ENCODE measurements around the gene SLC6A16.
"Not testable (repeated sequence)": the region's sequence is repeated elsewhere in the genome, so short reads cannot be mapped to it uniquely, and the experiment has no call there.

Gene SLC6A16

GRCh38 chr19:49335071-49335783 lies 10.2 kb upstream of the SLC6A16 start, which contains the start of gene CD37:
TSS of gene CD37 (plus strand) at chr19:49335406. CDS start at chr19:49335541, 135 bp downstream.
- H3K9me3 ChIP-seq (ENCODE audit: low read length) = no peaks in the 10 kb centered on the region
- H3K9ac ChIP-seq (ENCODE audit: low read length) = no peak within 1 kb of the TSS
- H3K4me1 ChIP-seq (ENCODE audit: insufficient read depth, low read length) = peaks cover 5% of the 10 kb centered on the region
- no peaks in the 10 kb centered on the region for H3K36me3 ChIP-seq (ENCODE audit: insufficient read depth, low read length)
- no peak within 1 kb of the TSS for H3K27ac ChIP-seq (ENCODE audit: low read depth, low read length)
- H3K27me3 ChIP-seq (ENCODE audit: control insufficient read depth in 1 of 2, insufficient read depth in 2 of 2, low read length in 2 of 2) = no peaks in the 10 kb centered on the region
- H3K4me3 ChIP-seq (ENCODE audit: low read depth in 1 of 2, low read length in 2 of 2) = no peak within 1 kb of the TSS

DNA sequence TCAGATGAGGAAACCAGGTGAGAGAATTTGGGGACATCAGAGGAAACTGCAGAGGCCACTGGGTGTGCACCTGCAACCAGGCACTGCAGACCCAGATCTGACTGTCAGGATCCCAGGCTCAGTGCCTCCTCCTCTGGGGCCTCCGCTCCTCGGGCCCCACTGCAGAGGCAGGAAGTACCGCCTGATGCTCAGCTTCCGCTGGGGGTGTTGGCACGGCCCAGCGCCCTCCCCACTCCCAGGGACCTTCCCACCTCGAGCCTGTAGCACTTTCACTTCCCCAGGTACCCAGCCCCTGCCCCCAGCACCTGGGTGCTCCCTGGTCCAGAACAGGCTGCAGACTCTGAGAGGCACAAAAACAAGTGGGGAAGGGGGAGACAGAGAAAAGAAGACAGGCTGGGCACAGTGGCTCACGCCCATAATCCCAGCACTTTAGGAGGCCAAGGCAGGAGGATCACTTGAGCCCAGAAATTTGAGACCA lies 8.9 kb upstream of the SLC6A16 start:
- no peaks in the 10 kb centered on the region for H3K27me3 ChIP-seq (ENCODE audit: control insufficient read depth in 1 of 2, insufficient read depth in 2 of 2, low read length in 2 of 2)
- no peak overlapping the region for H3K27ac ChIP-seq (ENCODE audit: low read depth, low read length)
- H3K9me3 ChIP-seq (ENCODE audit: low read length) = no peaks in the 10 kb centered on the region
- H3K4me3 ChIP-seq (ENCODE audit: low read depth in 1 of 2, low read length in 2 of 2) = no peak overlapping the region
- H3K36me3 ChIP-seq (ENCODE audit: insufficient read depth, low read length) = no peaks in the 10 kb centered on the region
- no peak overlapping the region for H3K9ac ChIP-seq (ENCODE audit: low read length)
- H3K4me1 ChIP-seq (ENCODE audit: insufficient read depth, low read length) = peaks cover 1% of the 10 kb centered on the region

DNA sequence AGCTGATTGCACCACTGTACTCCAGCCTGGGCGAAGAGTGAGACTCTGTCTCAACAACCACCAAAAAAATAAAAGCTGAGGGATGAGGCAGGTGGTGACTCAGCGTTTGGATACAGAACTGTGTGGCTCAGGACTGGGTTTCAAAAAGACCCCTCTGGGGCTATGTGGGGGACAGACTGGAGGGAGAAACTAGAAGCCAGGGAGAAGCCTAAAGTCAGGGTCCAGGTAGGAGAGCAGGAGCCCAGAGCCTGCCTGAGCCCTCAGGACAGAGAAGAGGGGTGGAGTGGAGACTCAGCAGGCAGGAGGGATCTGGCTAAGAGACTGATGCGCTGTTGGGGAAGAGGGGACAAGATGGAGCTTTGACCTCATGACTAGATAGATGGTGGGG lies 8.4 kb upstream of the SLC6A16 start:
- no peak overlapping the region for H3K9ac ChIP-seq (ENCODE audit: low read length)
- H3K9me3 ChIP-seq (ENCODE audit: low read length) = no peaks in the 10 kb centered on the region
- H3K27me3 ChIP-seq (ENCODE audit: control insufficient read depth in 1 of 2, insufficient read depth in 2 of 2, low read length in 2 of 2) = no peaks in the 10 kb centered on the region
- no peaks in the 10 kb centered on the region for H3K36me3 ChIP-seq (ENCODE audit: insufficient read depth, low read length)
- H3K4me1 ChIP-seq (ENCODE audit: insufficient read depth, low read length) = no peaks in the 10 kb centered on the region
- H3K27ac ChIP-seq (ENCODE audit: low read depth, low read length) = no peak overlapping the region
- no peak overlapping the region for H3K4me3 ChIP-seq (ENCODE audit: low read depth in 1 of 2, low read length in 2 of 2)

- H3K9me3 ChIP-seq (ENCODE audit: low read length); H3K4me1 ChIP-seq (ENCODE audit: insufficient read depth, low read length); H3K27ac ChIP-seq (ENCODE audit: low read depth, low read length); H3K9ac ChIP-seq (ENCODE audit: low read length); H3K27me3 ChIP-seq (ENCODE audit: control insufficient read depth in 1 of 2, insufficient read depth in 2 of 2, low read length in 2 of 2); H3K36me3 ChIP-seq (ENCODE audit: insufficient read depth, low read length); H3K4me3 ChIP-seq (ENCODE audit: low read depth in 1 of 2, low read length in 2 of 2): not testable (repeated sequence)
Observed at GRCh38 chr19:49332691-49333417, 7.9 kb upstream of the SLC6A16 start.

DNA sequence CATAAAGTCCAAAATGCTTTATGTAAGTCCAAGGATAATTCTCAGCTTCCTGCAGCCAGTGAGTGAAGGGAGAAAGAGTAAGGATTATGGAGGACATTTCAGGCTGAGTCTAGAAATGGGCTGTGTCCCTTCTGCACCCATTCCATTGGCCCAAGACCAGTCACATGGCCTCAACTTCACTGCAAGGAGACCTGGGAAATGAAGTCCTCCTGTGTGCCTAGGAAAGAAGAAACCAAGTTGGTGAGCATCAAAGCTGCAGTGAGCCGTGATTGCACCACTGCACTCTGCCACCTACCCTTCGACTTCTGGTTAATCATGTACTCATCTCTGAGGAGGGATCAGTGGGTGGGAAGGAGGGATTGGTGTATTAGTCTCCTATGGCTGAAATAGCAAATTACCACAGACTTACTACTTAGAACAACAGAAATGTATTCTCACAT lies 6.6 kb upstream of the SLC6A16 start:
- H3K4me1 ChIP-seq (ENCODE audit: insufficient read depth, low read length) = no peaks in the 10 kb centered on the region
- no peak overlapping the region for H3K4me3 ChIP-seq (ENCODE audit: low read depth in 1 of 2, low read length in 2 of 2)
- no peaks in the 10 kb centered on the region for H3K36me3 ChIP-seq (ENCODE audit: insufficient read depth, low read length)
- H3K9ac ChIP-seq (ENCODE audit: low read length) = no peak overlapping the region
- H3K9me3 ChIP-seq (ENCODE audit: low read length) = no peaks in the 10 kb centered on the region
- no peak overlapping the region for H3K27ac ChIP-seq (ENCODE audit: low read depth, low read length)
- H3K27me3 ChIP-seq (ENCODE audit: control insufficient read depth in 1 of 2, insufficient read depth in 2 of 2, low read length in 2 of 2) = no peaks in the 10 kb centered on the region

GRCh38 chr19:49331187-49331586 lies 6.2 kb upstream of the SLC6A16 start:
- H3K27me3 ChIP-seq (ENCODE audit: control insufficient read depth in 1 of 2, insufficient read depth in 2 of 2, low read length in 2 of 2); H3K36me3 ChIP-seq (ENCODE audit: insufficient read depth, low read length); H3K4me1 ChIP-seq (ENCODE audit: insufficient read depth, low read length); H3K4me3 ChIP-seq (ENCODE audit: low read depth in 1 of 2, low read length in 2 of 2); H3K9ac ChIP-seq (ENCODE audit: low read length); H3K9me3 ChIP-seq (ENCODE audit: low read length); H3K27ac ChIP-seq (ENCODE audit: low read depth, low read length): not testable (repeated sequence)

DNA sequence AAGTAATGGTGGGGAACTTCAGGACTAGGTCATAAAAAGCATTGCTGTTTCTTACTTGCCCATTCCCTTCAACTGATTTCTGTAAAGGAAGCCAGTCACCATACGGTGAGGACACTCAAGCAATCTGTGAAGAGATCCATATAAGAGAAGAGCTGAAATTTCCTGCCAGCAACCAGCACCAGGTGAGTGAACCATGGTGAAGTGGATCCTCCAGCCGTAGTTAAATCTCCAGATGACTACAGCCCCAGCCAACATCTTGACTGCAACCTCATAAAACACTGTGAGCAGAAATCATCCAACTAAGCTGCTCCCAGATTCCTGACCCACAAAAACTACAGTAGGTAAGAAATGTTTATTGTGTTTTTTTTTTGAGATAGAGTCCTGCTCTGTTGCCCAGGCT lies 3.8 kb upstream of the SLC6A16 start:
- Histone ChIP-seq H3K4me3 (ENCODE audit: low read depth in 1 of 2, low read length in 2 of 2) (no peak overlapping the region), H3K27ac (ENCODE audit: low read depth, low read length) (no peak overlapping the region), H3K27me3 (ENCODE audit: control insufficient read depth in 1 of 2, insufficient read depth in 2 of 2, low read length in 2 of 2) (no peaks in the 10 kb centered on the region), H3K36me3 (ENCODE audit: insufficient read depth, low read length) (no peaks in the 10 kb centered on the region), H3K9me3 (ENCODE audit: low read length) (no peaks in the 10 kb centered on the region), H3K9ac (ENCODE audit: low read length) (no peak overlapping the region), H3K4me1 (ENCODE audit: insufficient read depth, low read length) (no peaks in the 10 kb centered on the region)

DNA sequence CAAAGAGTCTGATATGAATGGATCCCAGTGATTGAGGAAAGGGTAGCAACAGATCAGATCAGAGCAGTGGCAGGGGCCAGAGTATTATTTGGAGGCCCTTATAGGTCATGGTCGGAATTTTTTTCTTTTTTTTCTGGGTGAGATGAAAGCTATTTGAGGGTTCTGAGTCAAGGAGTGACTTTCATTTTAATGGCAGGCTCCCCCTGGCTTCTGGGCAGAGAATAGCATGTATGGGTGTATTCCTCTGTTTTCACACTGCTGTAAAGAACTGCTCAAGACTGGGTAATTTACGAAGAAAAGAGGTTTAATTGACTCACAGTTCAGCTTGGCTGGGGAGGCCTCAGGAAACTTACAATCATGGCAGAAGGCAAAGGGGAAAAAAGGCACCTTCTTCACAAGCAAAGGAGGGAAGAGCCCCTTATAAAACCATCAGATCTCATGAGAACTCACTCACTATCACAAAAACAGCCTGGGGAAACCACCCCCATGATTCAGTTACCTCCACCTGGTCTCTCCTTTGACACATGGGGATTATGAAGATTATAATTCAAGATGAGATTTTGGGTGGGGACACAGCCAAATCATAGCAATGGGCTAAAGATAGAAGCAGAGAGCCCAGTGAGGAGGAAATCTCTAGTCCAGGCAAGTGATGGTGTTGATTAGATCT lies 3.0 kb upstream of the SLC6A16 start:
- no peaks in the 10 kb centered on the region for H3K27me3 ChIP-seq (ENCODE audit: control insufficient read depth in 1 of 2, insufficient read depth in 2 of 2, low read length in 2 of 2)

DNA sequence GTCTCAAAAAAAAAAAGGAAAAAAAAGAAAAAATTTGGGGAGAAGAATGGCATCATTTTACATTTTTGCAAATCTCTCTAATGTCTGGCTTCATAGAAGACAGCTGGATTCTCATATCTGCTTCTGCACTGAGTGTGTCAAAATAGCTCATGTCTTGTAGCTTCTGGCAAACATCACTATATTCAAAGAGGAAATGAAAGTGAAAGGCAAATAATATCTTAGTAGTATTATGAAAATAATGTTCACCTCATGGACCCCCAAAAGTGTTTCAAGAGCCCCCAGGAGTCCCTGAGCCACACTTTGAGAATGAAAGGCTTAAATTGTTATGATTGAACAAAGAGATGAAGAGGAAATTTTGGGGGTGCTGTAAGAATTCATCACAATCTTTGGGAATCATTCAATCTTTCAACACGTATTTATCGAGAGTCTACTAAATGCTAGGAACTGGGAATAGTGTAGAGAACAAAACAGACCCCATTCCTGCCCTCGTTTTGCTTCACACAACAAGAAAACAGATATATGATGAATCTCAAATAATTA lies 1.2 kb upstream of the SLC6A16 start:
- H3K27ac ChIP-seq (ENCODE audit: low read depth, low read length) = no peak overlapping the region
- no peaks in the 10 kb centered on the region for H3K4me1 ChIP-seq (ENCODE audit: insufficient read depth, low read length)
- H3K36me3 ChIP-seq (ENCODE audit: insufficient read depth, low read length) = no peaks in the 10 kb centered on the region
- H3K4me3 ChIP-seq (ENCODE audit: low read depth in 1 of 2, low read length in 2 of 2) = no peak overlapping the region
- H3K27me3 ChIP-seq (ENCODE audit: control insufficient read depth in 1 of 2, insufficient read depth in 2 of 2, low read length in 2 of 2) = no peaks in the 10 kb centered on the region
- H3K9ac ChIP-seq (ENCODE audit: low read length) = no peak overlapping the region
- H3K9me3 ChIP-seq (ENCODE audit: low read length) = no peaks in the 10 kb centered on the region

More for the DNA sequence above, 3.0 kb upstream of the SLC6A16 start:
- Histone ChIP-seq H3K4me1 (ENCODE audit: insufficient read depth, low read length) (no peaks in the 10 kb centered on the region), H3K36me3 (ENCODE audit: insufficient read depth, low read length) (no peaks in the 10 kb centered on the region), H3K4me3 (ENCODE audit: low read depth in 1 of 2, low read length in 2 of 2) (no peak overlapping the region), H3K27ac (ENCODE audit: low read depth, low read length) (no peak overlapping the region), H3K9me3 (ENCODE audit: low read length) (no peaks in the 10 kb centered on the region), H3K9ac (ENCODE audit: low read length) (no peak overlapping the region)

DNA sequence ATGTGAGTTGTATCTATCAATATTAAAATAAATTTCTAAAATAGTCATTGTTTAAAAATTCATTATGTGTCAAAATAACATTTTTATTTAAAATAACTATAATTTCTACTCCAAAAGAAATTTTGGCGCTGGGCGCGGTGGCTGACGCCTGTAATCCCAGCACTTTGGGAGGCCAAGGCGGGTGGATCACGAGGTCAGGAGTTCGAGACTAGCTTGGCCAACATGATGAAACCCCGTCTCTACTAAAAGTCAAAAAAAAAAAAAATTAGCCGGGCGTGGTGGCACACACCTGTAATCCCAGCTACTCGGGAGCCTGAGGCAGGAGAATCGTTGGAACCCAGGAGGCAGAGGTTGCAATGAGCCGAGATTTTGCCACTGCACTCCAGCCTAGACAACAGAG lies 765 bp upstream of the SLC6A16 start:
- H3K4me1 ChIP-seq (ENCODE audit: insufficient read depth, low read length); H3K27ac ChIP-seq (ENCODE audit: low read depth, low read length); H3K27me3 ChIP-seq (ENCODE audit: control insufficient read depth in 1 of 2, insufficient read depth in 2 of 2, low read length in 2 of 2); H3K4me3 ChIP-seq (ENCODE audit: low read depth in 1 of 2, low read length in 2 of 2); H3K9me3 ChIP-seq (ENCODE audit: low read length); H3K36me3 ChIP-seq (ENCODE audit: insufficient read depth, low read length); H3K9ac ChIP-seq (ENCODE audit: low read length): not testable (repeated sequence)

DNA sequence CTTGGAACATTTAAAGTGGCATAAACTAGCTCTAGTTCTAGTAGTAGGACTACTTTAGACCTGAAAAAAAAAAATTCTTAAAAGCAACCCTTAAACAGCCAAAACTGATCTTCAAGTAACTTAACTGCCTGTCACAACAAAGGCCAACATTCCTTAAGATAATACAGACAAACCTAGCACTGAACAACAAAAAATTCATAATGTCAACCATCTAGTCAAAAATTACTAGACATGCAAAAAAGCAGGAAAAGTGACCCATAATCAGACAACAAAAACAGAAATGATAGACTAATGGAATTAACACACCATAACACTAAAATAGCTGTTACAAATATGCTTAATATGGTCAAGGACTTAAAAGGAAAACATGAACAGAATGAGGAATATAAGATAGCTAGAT lies 6.7 kb downstream of the SLC6A16 start:
- H3K4me3 ChIP-seq (ENCODE audit: low read depth in 1 of 2, low read length in 2 of 2) = no peak overlapping the region

More for the DNA sequence above, 6.7 kb downstream of the SLC6A16 start:
- Histone ChIP-seq H3K36me3 (ENCODE audit: insufficient read depth, low read length) (no peaks in the 10 kb centered on the region), H3K9ac (ENCODE audit: low read length) (no peak overlapping the region), H3K4me1 (ENCODE audit: insufficient read depth, low read length) (no peaks in the 10 kb centered on the region), H3K9me3 (ENCODE audit: low read length) (no peaks in the 10 kb centered on the region), H3K27me3 (ENCODE audit: control insufficient read depth in 1 of 2, insufficient read depth in 2 of 2, low read length in 2 of 2) (no peaks in the 10 kb centered on the region), H3K27ac (ENCODE audit: low read depth, low read length) (no peak overlapping the region)

Measured in muscle layer of colon (tissue), 2 donors.